Superior temporal gyrus (tissue), 1 donor: Measurements from ENCODE around the gene SMIM15.
"Not testable (repeated sequence)": the region's sequence is repeated elsewhere in the genome, so short reads cannot be mapped to it uniquely, and the experiment has no call there.

Experiments used
- DNase-seq: peaks from one replicate; pipeline ENCODE4 v3.0.0-alpha.2; 2016; ENCODE audit errors: extremely low spot score

SMIM15 gene

GRCh38 chr5:61162010-61162831, at the start of gene SMIM15:
Gene SMIM15, minus strand, starts transcription at chr5:61162468. Its CDS starts 2,297 bp downstream, at chr5:61160171.
- peak; percentile 85 for DNase-seq

GRCh38 chr5:61207884-61208283, 45.6 kb upstream of the SMIM15 start:
- DNase-seq = no peak

- DNase-seq = no peak
These were observed 42.7 kb upstream of the SMIM15 start for GRCh38 chr5:61205013-61205412.

- no peak for DNase-seq
These were observed 39.9 kb upstream of the SMIM15 start for GRCh38 chr5:61202213-61202612.

GRCh38 chr5:61200582-61201155, 38.4 kb upstream of the SMIM15 start:
- no peak for DNase-seq

- no peak for DNase-seq
These were observed 36.3 kb upstream of the SMIM15 start for GRCh38 chr5:61198606-61199005.

- DNase-seq = not testable (repeated sequence)
These were observed 25.6 kb upstream of the SMIM15 start for GRCh38 chr5:61187826-61188225.

GRCh38 chr5:61187352-61187751, 25.1 kb upstream of the SMIM15 start:
- not testable (repeated sequence) for DNase-seq

GRCh38 chr5:61186634-61187033, 24.4 kb upstream of the SMIM15 start:
- no peak for DNase-seq

GRCh38 chr5:61184708-61185107, 22.4 kb upstream of the SMIM15 start:
- no peak for DNase-seq

GRCh38 chr5:61183538-61183937, 21.3 kb upstream of the SMIM15 start:
- no peak for DNase-seq

GRCh38 chr5:61182449-61182848, 20.2 kb upstream of the SMIM15 start:
- no peak for DNase-seq

- no peak for DNase-seq
These were observed 18.6 kb upstream of the SMIM15 start for GRCh38 chr5:61180886-61181285.

GRCh38 chr5:61178702-61179101, 16.4 kb upstream of the SMIM15 start:
- no peak for DNase-seq

GRCh38 chr5:61177716-61178115, 15.4 kb upstream of the SMIM15 start:
- no peak for DNase-seq

GRCh38 chr5:61177070-61177469, 14.8 kb upstream of the SMIM15 start:
- DNase-seq = no peak

- DNase-seq = no peak
These were observed 14.4 kb upstream of the SMIM15 start for GRCh38 chr5:61176631-61177030.

- DNase-seq = no peak
These were observed 9.2 kb upstream of the SMIM15 start for GRCh38 chr5:61171479-61171878.

GRCh38 chr5:61168951-61169350, 6.7 kb upstream of the SMIM15 start:
- DNase-seq = no peak

- DNase-seq = peak; percentile 73
These were observed 5.1 kb upstream of the SMIM15 start for GRCh38 chr5:61167382-61167781.

GRCh38 chr5:61163905-61164304, 1.6 kb upstream of the SMIM15 start:
- DNase-seq = no peak

GRCh38 chr5:61162832-61163567, 732 bp upstream of the SMIM15 start:
- peak; percentile 45 for DNase-seq

- no peak for DNase-seq
These were observed 1.8 kb downstream of the SMIM15 start for GRCh38 chr5:61160497-61160896.
